Measurements from ENCODE around the gene NKX1-2.

Gene NKX1-2

DNA sequence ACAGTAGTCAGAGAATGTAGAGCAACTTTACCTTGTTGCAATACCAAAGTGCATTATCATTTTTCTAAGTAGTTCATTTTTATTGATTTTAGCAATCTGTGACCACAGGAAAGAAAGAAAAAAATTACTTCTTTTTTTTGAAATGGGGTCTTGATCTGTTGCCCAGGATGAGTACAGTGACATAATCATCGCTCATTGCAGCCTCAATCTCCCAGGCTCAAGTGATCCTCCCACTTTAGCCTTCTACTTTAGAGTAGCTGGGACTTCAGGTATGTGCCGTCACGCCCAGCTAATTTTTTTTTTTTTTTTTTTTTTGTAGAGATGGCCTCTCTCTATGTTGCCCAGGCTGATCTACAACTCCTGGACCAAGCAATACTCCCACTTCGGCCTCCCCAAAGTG is 19.8 kb downstream of the NKX1-2 start:
- no peak overlapping the region for H3K27ac ChIP-seq (ENCODE audit: low read length)
- H3K4me3 ChIP-seq (ENCODE audit: low read length in 2 of 2) = no peak overlapping the region
- H3K4me1 ChIP-seq (ENCODE audit: control insufficient read depth, insufficient read depth, low read length) = no peaks in the 10 kb centered on the region
- H3K36me3 ChIP-seq (ENCODE audit: control insufficient read depth in 2 of 2, insufficient read depth in 2 of 2, low read length in 2 of 2) = no peaks in the 10 kb centered on the region
- H3K27me3 ChIP-seq (ENCODE audit: control insufficient read depth in 1 of 2, insufficient read depth in 2 of 2, low read length in 2 of 2) = peaks cover 0 to 2% of the 10 kb centered on the region in 2 donors
- H3K9me3 ChIP-seq (ENCODE audit: control insufficient read depth in 2 of 2, low read length in 2 of 2) = no peaks in the 10 kb centered on the region
- H3K9ac ChIP-seq (ENCODE audit: low read length in 2 of 2) = no peak overlapping the region

DNA sequence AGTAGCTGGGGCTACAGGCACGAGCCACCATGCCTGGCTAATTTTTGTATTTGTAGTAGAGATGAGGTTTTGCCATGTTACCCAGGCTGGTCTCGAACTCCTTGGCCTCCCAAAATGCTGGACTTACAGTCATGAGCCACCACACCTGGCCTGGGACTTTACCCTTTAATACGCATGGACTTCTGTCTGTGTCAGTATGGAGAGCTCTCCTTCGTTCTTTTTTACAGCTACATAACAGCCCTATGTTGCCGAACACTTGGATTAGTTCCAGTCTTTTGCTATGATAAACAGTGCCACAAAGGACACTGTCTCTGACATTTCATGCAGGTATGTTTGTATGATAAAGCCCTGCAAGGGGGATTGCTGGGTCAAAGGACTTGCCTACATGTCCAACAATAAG is 20.3 kb downstream of the NKX1-2 start:
- H3K27me3 ChIP-seq (ENCODE audit: control insufficient read depth in 1 of 2, insufficient read depth in 2 of 2, low read length in 2 of 2) = peaks cover 0 to 2% of the 10 kb centered on the region in 2 donors
- no peak overlapping the region for H3K27ac ChIP-seq (ENCODE audit: low read length)
- H3K9me3 ChIP-seq (ENCODE audit: control insufficient read depth in 2 of 2, low read length in 2 of 2) = no peaks in the 10 kb centered on the region
- no peak overlapping the region for H3K9ac ChIP-seq (ENCODE audit: low read length in 2 of 2)
- H3K36me3 ChIP-seq (ENCODE audit: control insufficient read depth in 2 of 2, insufficient read depth in 2 of 2, low read length in 2 of 2) = no peaks in the 10 kb centered on the region
- no peak overlapping the region for H3K4me3 ChIP-seq (ENCODE audit: low read length in 2 of 2)
- H3K4me1 ChIP-seq (ENCODE audit: control insufficient read depth, insufficient read depth, low read length) = no peaks in the 10 kb centered on the region

DNA sequence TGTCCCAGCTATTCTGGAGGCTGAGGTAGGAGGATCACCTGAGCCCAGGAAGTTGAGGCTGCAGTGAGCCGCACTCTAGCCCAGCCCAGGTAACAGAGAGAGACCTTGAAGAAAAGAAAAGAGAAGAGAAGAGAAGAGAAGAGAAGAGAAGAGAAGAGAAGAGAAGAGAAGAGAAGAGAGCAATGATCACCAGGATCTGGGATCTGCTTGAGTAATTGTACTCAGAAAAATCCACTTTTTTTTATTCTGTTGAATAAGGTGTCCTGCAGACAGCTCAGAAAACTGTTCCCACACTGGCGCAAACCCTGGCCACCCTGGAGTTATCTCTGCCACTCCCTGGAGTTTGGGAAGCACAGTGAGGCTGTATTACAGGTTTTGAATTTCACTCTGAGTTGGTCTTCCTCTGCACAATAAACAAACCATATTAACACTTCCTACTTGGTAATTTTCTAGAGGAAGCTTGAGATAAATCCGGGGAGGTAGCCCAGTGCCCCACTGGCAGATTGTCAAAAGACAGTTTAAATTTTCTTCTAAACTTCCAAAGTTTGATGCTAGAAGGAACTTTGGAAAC is 21.5 kb downstream of the NKX1-2 start:
- no peaks in the 10 kb centered on the region for H3K36me3 ChIP-seq (ENCODE audit: control insufficient read depth in 2 of 2, insufficient read depth in 2 of 2, low read length in 2 of 2)
- H3K4me1 ChIP-seq (ENCODE audit: control insufficient read depth, insufficient read depth, low read length) = no peaks in the 10 kb centered on the region
- H3K4me3 ChIP-seq (ENCODE audit: low read length in 2 of 2) = no peak overlapping the region
- H3K9me3 ChIP-seq (ENCODE audit: control insufficient read depth in 2 of 2, low read length in 2 of 2) = no peaks in the 10 kb centered on the region
- no peak overlapping the region for H3K27ac ChIP-seq (ENCODE audit: low read length)
- H3K9ac ChIP-seq (ENCODE audit: low read length in 2 of 2) = no peak overlapping the region
- H3K27me3 ChIP-seq (ENCODE audit: control insufficient read depth in 1 of 2, insufficient read depth in 2 of 2, low read length in 2 of 2) = peaks cover 0 to 2% of the 10 kb centered on the region in 2 donors

DNA sequence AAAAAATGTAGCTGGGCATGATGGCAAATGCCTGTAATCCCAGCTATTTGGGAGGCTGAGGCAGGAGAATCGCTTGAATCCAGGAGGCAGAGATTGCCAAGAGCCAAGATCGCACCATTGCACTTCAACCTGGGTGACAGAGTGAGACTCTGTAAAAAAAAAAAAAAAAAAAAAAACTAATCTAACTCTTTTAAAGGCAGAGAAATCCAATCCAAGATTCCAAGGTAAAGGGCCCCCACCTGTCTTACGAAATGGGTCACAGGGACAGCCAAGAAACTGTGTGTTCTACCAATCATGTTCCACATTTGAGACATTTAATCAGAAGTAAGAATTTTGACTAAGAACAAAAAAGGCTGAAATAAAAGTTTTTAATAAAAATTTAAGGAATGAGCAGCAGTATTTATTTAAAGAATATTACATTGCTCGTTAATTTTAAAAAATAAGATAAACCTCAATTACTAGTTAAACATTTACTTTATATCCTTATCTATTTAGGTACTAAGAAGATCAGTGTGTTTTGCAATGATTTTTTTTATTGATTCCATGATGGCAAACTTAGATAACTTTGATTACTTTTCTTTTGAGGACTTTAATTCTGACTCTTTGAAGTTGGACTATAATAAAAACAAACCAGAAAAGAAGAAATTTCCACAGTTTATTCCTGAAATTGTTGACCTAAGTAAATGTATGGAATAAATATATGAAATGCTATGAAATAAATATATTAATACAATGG is 24.4 kb downstream of the NKX1-2 start:
- Histone ChIP-seq H3K27ac (ENCODE audit: low read length) (no peak overlapping the region), H3K27me3 (ENCODE audit: control insufficient read depth in 1 of 2, insufficient read depth in 2 of 2, low read length in 2 of 2) (peaks cover 0 to 2% of the 10 kb centered on the region in 2 donors), H3K9ac (ENCODE audit: low read length in 2 of 2) (no peak overlapping the region), H3K9me3 (ENCODE audit: control insufficient read depth in 2 of 2, low read length in 2 of 2) (no peaks in the 10 kb centered on the region), H3K4me3 (ENCODE audit: low read length in 2 of 2) (no peak overlapping the region), H3K36me3 (ENCODE audit: control insufficient read depth in 2 of 2, insufficient read depth in 2 of 2, low read length in 2 of 2) (no peaks in the 10 kb centered on the region), H3K4me1 (ENCODE audit: control insufficient read depth, insufficient read depth, low read length) (no peaks in the 10 kb centered on the region)

DNA sequence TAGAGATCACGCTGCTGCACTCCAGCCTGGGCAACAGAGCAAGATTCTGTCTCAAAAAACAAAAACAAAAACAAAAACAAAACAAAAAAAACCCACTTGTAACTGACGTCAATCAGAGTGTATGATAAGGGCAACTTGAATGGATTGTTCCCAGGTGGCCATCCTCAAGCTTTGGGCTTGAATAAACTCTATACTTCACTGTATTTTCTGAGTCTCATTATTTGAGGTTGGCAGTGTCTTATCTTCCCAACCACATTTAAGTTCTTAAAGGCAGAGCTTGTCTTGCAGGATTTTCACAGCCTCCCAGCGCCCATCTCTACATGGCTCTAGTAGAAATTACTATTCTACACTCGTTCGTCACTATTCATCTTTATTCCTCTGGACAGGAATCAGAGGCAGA is 26.0 kb downstream of the NKX1-2 start:
- Histone ChIP-seq H3K9me3 (ENCODE audit: control insufficient read depth in 2 of 2, low read length in 2 of 2) (no peaks in the 10 kb centered on the region), H3K4me1 (ENCODE audit: control insufficient read depth, insufficient read depth, low read length) (peaks cover 3% of the 10 kb centered on the region), H3K27me3 (ENCODE audit: control insufficient read depth in 1 of 2, insufficient read depth in 2 of 2, low read length in 2 of 2) (peaks cover 0 to 2% of the 10 kb centered on the region in 2 donors), H3K4me3 (ENCODE audit: low read length in 2 of 2) (no peak overlapping the region), H3K9ac (ENCODE audit: low read length in 2 of 2) (no peak overlapping the region), H3K27ac (ENCODE audit: low read length) (no peak overlapping the region), H3K36me3 (ENCODE audit: control insufficient read depth in 2 of 2, insufficient read depth in 2 of 2, low read length in 2 of 2) (no peaks in the 10 kb centered on the region)

DNA sequence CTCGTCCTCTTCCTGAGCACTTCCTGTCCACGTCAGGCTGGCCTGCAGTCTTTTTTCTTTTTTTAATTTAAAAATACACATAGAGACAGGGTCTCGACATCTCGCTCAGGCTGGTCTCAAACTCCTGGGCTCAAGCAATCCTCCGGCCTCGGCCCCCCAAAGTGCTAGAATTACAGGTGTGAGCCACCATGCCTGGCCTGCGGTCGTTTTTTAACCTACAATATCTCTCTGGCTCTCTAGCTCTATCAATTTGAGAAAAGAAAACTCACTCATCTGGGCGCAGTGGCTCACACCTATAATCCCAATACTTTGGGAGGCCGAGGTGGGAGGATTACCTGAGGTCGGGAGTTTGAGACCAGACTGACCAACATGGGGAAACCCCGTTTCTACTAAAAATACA is 27.1 kb downstream of the NKX1-2 start:
- Histone ChIP-seq H3K9ac (ENCODE audit: low read length in 2 of 2) (no peak overlapping the region), H3K4me1 (ENCODE audit: control insufficient read depth, insufficient read depth, low read length) (peaks cover 3% of the 10 kb centered on the region), H3K9me3 (ENCODE audit: control insufficient read depth in 2 of 2, low read length in 2 of 2) (no peaks in the 10 kb centered on the region), H3K27ac (ENCODE audit: low read length) (no peak overlapping the region), H3K4me3 (ENCODE audit: low read length in 2 of 2) (no peak overlapping the region), H3K27me3 (ENCODE audit: control insufficient read depth in 1 of 2, insufficient read depth in 2 of 2, low read length in 2 of 2) (peaks cover 0 to 2% of the 10 kb centered on the region in 2 donors), H3K36me3 (ENCODE audit: control insufficient read depth in 2 of 2, insufficient read depth in 2 of 2, low read length in 2 of 2) (no peaks in the 10 kb centered on the region)

DNA sequence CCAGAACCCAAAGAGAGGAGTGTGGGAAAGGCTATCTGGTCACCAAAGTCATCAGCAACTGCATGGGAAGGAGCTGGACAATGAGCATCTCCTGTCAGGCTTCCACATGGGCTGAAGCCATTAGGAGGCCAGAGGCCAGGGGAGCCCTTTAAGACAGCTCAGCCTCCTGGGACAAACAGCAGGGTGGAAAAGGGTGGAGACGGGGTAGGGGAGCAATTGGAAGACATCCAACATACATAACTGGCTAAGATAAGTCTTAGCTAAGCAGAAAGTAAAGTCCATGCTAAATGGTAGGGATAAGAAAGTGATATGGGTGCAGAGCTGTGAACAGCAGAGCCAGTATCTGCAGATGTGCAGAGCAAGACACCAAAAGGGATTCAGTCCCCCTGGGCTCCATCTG is 29.6 kb downstream of the NKX1-2 start:
- Histone ChIP-seq H3K36me3 (ENCODE audit: control insufficient read depth in 2 of 2, insufficient read depth in 2 of 2, low read length in 2 of 2) (no peaks in the 10 kb centered on the region), H3K27ac (ENCODE audit: low read length) (no peak overlapping the region), H3K9me3 (ENCODE audit: control insufficient read depth in 2 of 2, low read length in 2 of 2) (no peaks in the 10 kb centered on the region), H3K9ac (ENCODE audit: low read length in 2 of 2) (no peak overlapping the region), H3K27me3 (ENCODE audit: control insufficient read depth in 1 of 2, insufficient read depth in 2 of 2, low read length in 2 of 2) (no peaks in the 10 kb centered on the region), H3K4me3 (ENCODE audit: low read length in 2 of 2) (no peak overlapping the region), H3K4me1 (ENCODE audit: control insufficient read depth, insufficient read depth, low read length) (peaks cover 16% of the 10 kb centered on the region)

DNA sequence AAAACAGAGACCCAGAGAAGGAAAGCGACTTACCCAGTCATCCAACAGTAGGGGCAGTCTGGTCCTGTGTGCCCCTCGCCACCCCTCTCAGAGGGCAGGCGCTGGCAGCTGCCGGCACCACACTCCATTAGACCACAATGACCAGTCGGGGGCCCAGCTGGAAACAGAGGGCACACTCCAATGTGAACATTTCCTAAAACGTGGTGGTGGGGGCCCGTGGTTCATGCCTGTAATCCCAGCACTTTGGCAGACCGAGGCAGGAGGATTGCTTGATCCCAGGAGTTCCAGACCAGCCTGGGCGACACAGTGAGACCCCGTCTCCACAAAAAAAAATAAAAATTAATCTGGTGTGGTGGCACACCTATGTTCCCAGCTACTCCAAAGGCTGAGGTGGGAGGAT is 30.2 kb downstream of the NKX1-2 start:
- Histone ChIP-seq H3K9me3 (ENCODE audit: control insufficient read depth in 2 of 2, low read length in 2 of 2) (no peaks in the 10 kb centered on the region), H3K9ac (ENCODE audit: low read length in 2 of 2) (no peak overlapping the region), H3K4me1 (ENCODE audit: control insufficient read depth, insufficient read depth, low read length) (peaks cover 20% of the 10 kb centered on the region), H3K27ac (ENCODE audit: low read length) (no peak overlapping the region), H3K4me3 (ENCODE audit: low read length in 2 of 2) (no peak overlapping the region), H3K27me3 (ENCODE audit: control insufficient read depth in 1 of 2, insufficient read depth in 2 of 2, low read length in 2 of 2) (no peaks in the 10 kb centered on the region), H3K36me3 (ENCODE audit: control insufficient read depth in 2 of 2, insufficient read depth in 2 of 2, low read length in 2 of 2) (no peaks in the 10 kb centered on the region)

DNA sequence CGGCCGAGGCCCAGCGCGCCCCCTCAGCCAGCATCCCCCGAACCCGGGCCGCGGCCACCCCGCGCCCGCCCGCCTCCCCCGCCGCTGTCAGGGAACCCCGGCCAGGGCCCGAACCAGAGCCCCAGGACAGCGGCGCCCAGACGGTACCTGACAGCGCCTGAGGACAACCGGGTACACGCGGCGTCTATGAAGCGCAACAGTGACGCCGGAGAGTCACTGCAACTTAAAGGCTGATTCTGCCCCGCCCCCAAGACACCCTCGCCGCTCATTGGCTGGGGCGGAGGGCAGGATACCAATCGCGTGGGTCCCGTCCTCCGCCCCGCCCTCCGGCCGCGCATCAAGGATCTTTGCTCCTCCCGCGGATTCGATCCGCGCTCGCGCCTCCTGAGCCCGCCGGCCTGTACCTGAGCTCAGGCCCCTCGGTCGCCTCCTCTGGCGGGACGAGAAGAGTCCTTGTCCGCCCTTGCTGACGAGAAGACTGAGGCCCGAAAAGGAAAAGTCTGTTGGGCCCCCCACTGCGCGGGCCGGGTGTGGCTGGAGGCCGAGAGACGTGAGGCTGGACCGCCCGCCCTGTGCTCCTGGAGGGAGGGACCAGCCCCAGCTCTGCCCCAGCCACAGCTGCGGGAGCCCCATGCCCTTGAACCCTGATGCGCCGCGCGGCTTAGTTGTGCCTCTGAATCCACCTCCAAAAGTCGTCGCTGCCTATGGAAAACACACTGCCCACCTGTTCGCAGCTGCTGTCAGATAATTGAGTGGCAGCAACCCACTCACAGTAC is 30.9 kb downstream of the NKX1-2 start, which contains the start of gene OAT:
Gene OAT (minus strand): TSS at position 198 of the 776 bp plus-strand sequence. CDS start 6,752 bp downstream, outside the sequence.
- peak within 1 kb of the TSS; percentile 64 to 76 for H3K9ac ChIP-seq (ENCODE audit: low read length in 2 of 2)
- peak within 1 kb of the TSS; percentile 80 for H3K27ac ChIP-seq (ENCODE audit: low read length)
- no peaks in the 10 kb centered on the region for H3K9me3 ChIP-seq (ENCODE audit: control insufficient read depth in 2 of 2, low read length in 2 of 2)
- H3K27me3 ChIP-seq (ENCODE audit: control insufficient read depth in 1 of 2, insufficient read depth in 2 of 2, low read length in 2 of 2) = no peaks in the 10 kb centered on the region
- H3K4me1 ChIP-seq (ENCODE audit: control insufficient read depth, insufficient read depth, low read length) = peaks cover 27% of the 10 kb centered on the region
- H3K36me3 ChIP-seq (ENCODE audit: control insufficient read depth in 2 of 2, insufficient read depth in 2 of 2, low read length in 2 of 2) = no peaks in the 10 kb centered on the region
- H3K4me3 ChIP-seq (ENCODE audit: low read length in 2 of 2) = peak within 1 kb of the TSS; percentile 78

DNA sequence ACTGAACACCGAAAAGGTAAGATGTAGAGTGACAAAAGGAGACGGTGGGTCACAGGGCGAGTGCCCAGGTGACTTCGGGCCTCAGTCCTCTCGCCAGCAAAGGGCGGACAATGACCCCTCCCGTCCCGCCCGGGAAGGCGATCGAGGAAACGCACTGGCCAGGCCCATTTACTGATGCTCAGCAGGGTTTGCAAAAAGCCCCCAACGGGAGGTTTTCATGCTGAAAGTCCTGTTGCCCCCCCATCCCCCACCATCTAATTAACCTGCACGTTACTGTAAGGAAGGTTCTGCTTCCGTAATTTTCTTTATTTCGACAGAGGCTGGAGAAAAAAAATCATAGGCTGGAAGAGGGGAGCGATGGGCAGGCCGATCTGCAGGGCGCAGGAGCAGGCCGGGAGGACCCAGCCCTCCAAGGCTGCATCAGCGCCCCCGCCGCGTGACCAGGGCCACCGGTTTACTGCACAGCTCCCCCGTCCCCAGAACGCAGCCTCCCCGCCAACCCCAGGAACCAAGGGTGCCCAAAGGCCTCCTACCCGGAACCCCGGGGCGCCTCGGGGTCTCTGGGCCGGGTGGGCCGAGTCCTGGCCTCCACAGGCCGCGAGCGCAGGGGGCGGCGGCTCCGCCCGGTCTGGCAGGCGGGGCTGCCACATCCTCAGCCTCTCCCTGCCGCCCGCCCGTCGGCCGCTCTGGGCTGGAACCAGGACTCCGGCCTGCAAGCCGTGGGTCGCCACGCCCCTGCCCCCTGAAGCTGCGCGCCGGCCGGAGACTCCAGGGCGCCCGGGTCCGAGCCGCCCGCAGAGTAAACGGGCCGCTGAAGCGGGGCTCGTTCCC is 31.7 kb downstream of the NKX1-2 start:
- peak overlapping the region; percentile 78 for H3K4me3 ChIP-seq (ENCODE audit: low read length in 2 of 2)
- no peaks in the 10 kb centered on the region for H3K9me3 ChIP-seq (ENCODE audit: control insufficient read depth in 2 of 2, low read length in 2 of 2)
- H3K27ac ChIP-seq (ENCODE audit: low read length) = peak overlapping the region; percentile 80
- H3K9ac ChIP-seq (ENCODE audit: low read length in 2 of 2) = peak overlapping the region; percentile 64 to 76
- peaks cover 34% of the 10 kb centered on the region for H3K4me1 ChIP-seq (ENCODE audit: control insufficient read depth, insufficient read depth, low read length)
- H3K36me3 ChIP-seq (ENCODE audit: control insufficient read depth in 2 of 2, insufficient read depth in 2 of 2, low read length in 2 of 2) = no peaks in the 10 kb centered on the region
- H3K27me3 ChIP-seq (ENCODE audit: control insufficient read depth in 1 of 2, insufficient read depth in 2 of 2, low read length in 2 of 2) = no peaks in the 10 kb centered on the region
